ENCODE data around the gene RAB20.

DNA sequence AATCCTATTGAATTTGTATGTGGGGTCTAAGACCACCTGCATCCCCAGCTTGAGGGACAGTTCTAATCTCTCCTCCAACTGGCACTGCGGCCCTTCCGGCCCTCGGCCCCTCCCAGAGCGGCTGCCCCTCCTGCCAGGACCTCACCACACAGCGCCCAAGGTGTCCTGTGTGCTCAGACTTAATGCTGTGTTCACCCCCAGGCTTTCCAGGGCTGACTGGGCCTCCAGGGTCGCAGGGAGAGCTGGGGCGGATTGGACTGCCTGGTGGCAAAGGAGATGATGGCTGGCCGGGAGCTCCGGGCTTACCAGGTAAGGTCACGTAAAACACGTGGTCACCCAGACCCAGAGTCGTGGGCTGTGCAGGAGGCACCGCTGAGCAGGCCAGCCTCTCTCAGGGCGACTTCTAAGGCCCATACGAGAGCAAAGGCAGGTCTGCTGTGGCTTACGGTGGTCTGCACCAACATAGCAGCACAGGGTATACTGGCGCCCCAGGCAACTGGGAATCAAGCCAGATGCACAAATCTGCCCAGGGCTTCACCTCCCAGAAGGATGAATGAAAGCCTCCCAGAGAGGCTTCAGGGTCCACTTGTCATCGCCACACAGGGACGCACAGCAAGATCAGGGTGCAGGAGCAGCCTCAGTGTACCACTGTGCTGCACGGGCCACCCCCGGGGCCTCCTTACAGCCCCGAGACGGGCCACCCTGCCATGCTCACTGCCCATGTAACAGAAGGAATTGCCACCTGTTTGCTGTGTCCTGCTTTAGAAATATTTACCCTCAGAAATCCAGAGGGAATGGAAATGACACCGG lies 69.4 kb downstream of the RAB20 start:
- TF ChIP-seq, protein P1, sequence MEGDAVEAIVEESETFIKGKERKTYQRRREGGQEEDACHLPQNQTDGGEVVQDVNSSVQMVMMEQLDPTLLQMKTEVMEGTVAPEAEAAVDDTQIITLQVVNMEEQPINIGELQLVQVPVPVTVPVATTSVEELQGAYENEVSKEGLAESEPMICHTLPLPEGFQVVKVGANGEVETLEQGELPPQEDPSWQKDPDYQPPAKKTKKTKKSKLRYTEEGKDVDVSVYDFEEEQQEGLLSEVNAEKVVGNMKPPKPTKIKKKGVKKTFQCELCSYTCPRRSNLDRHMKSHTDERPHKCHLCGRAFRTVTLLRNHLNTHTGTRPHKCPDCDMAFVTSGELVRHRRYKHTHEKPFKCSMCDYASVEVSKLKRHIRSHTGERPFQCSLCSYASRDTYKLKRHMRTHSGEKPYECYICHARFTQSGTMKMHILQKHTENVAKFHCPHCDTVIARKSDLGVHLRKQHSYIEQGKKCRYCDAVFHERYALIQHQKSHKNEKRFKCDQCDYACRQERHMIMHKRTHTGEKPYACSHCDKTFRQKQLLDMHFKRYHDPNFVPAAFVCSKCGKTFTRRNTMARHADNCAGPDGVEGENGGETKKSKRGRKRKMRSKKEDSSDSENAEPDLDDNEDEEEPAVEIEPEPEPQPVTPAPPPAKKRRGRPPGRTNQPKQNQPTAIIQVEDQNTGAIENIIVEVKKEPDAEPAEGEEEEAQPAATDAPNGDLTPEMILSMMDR (IDR thresholded peaks at IDR 0.05) = no peak
- TF ChIP-seq POLR2A (IDR thresholded peaks at IDR 0.05) = no peak

Measured in lower leg skin (tissue), 3 donors.